Ascending aorta (tissue), 2 donors: ENCODE measurements around the gene ETV6. TPM values are rescaled to one million over a fixed set of nuclear protein-coding genes. Genes with fewer than 3 reads are reported as not detected.

Source experiments
- DNase-seq, 2 donors: peaks; one replicate each; pipeline ENCODE4 v3.0.0-alpha.2; 2019; ENCODE audit warnings: low spot score in 2 of 2
- H3K27ac ChIP-seq, 2 donors: fragments of 200-600 bp; sonication (generic); one replicate each; pipeline ENCODE4 v1.5.1; 2016 to 2017; ENCODE audit warnings: mild to moderate bottlenecking in 1 of 2
- H3K27me3 ChIP-seq: fragments of 200-600 bp; sonication (generic); one replicate; pipeline ENCODE4 v1.5.1; 2017
- H3K36me3 ChIP-seq, 2 donors: fragments of 200-600 bp; sonication (generic); one replicate each; pipeline ENCODE4 v1.5.1; 2016
- H3K4me1 ChIP-seq, 2 donors: fragments of 200-600 bp; sonication (generic); one replicate each; pipeline ENCODE4 v1.5.1; 2016 to 2017; ENCODE audit warnings: mild to moderate bottlenecking in 1 of 2
- H3K4me3 ChIP-seq, 2 donors: fragments of 200-600 bp; sonication (generic); one replicate each; pipeline ENCODE4 v1.5.1; 2016 to 2017; ENCODE audit warnings: mild to moderate bottlenecking in 1 of 2
- H3K9me3 ChIP-seq, 2 donors: fragments of 200-600 bp; sonication (generic); one replicate each; pipeline ENCODE4 v1.5.1; 2016
- CTCF ChIP-seq, 3 experiments: fragments of 200-600 bp in 2 of 3; fragments of 450-650 bp in 1 of 3; sonication (generic) in 2 of 3; IDR thresholded peaks; one replicate each; pipeline ENCODE4 v1.5.1; 2016 to 2019; ENCODE audit warnings: antibody characterized with exemption in 3 of 3, mild to moderate bottlenecking in 1 of 3, moderate library complexity in 1 of 3
- intact Hi-C: fragments of 100-400 bp; cut with DNase I; formaldehyde crosslinking; loops from one replicate; pipeline ENCODE4 v1.15.1; 2023
- total RNA-seq: library from RNA; depleted of rRNA; stranded (reverse); fragments of >200 nt; gene quantifications from one replicate; pipeline ENCODE4 v1.1.0, GENCODE V29; 2016

The ETV6 gene
- total RNA-seq, 1 donor from 2014 or later: 21.6 TPM

GRCh38 chr12:11746024-11746771, 96.7 kb downstream of the ETV6 start:
- Histone ChIP-seq H3K36me3 (no peaks in the 10 kb centered on the region), H3K27me3 (no peaks in the 10 kb centered on the region), H3K27ac (peak overlapping the region; percentile 19 to 22), H3K4me3 (no peak overlapping the region), H3K9me3 (no peaks in the 10 kb centered on the region), H3K4me1 (peaks cover 0 to 34% of the 10 kb centered on the region in 2 donors)
- TF ChIP-seq CTCF (IDR thresholded peaks at IDR 0.05): no peak
- intact Hi-C loops: no loop called here
- DNase-seq: no peak

GRCh38 chr12:11746940-11747716, 97.7 kb downstream of the ETV6 start:
- H3K4me1 ChIP-seq: peaks cover under 1 to 28% of the 10 kb centered on the region in 2 donors
- no peak overlapping the region for H3K27ac ChIP-seq
- no peaks in the 10 kb centered on the region for H3K36me3 ChIP-seq
- H3K27me3 ChIP-seq: no peaks in the 10 kb centered on the region
- intact Hi-C loops: no loop called here
- no peak overlapping the region for H3K4me3 ChIP-seq
- no peak for DNase-seq
- H3K9me3 ChIP-seq: no peaks in the 10 kb centered on the region
- no peak for TF ChIP-seq CTCF (IDR thresholded peaks at IDR 0.05)

GRCh38 chr12:11747969-11748368, 98.5 kb downstream of the ETV6 start:
- no peaks in the 10 kb centered on the region for H3K9me3 ChIP-seq
- no peak overlapping the region for H3K4me3 ChIP-seq
- no peak for TF ChIP-seq CTCF (IDR thresholded peaks at IDR 0.05)
- DNase-seq: no peak
- H3K27ac ChIP-seq: no peak overlapping the region
- H3K4me1 ChIP-seq: peaks cover 5 to 32% of the 10 kb centered on the region in 2 donors
- no peaks in the 10 kb centered on the region for H3K27me3 ChIP-seq
- intact Hi-C loops: no loop called here
- H3K36me3 ChIP-seq: no peaks in the 10 kb centered on the region

- intact Hi-C loops: no loop called here
- Histone ChIP-seq H3K36me3 (no peaks in the 10 kb centered on the region), H3K9me3 (no peaks in the 10 kb centered on the region), H3K4me1 (peaks cover 12 to 36% of the 10 kb centered on the region in 2 donors), H3K4me3 (no peak overlapping the region), H3K27me3 (no peaks in the 10 kb centered on the region), H3K27ac (no peak overlapping the region)
- TF ChIP-seq CTCF (IDR thresholded peaks at IDR 0.05): no peak
- no peak for DNase-seq
Measured at GRCh38 chr12:11748903-11749302, 99.4 kb downstream of the ETV6 start.

- no peak for TF ChIP-seq CTCF (IDR thresholded peaks at IDR 0.05)
- intact Hi-C loops: loop anchor here (5.0 to 10.0 kb wide), 2 partner anchors 43 to 115 kb away; no protein-coding TSS in a partner anchor
- Histone ChIP-seq H3K27ac (peak overlapping the region in 1 of 2 donors; percentile 13), H3K4me1 (peaks cover 12 to 41% of the 10 kb centered on the region in 2 donors), H3K4me3 (no peak overlapping the region), H3K9me3 (no peaks in the 10 kb centered on the region), H3K27me3 (no peaks in the 10 kb centered on the region), H3K36me3 (no peaks in the 10 kb centered on the region)
- no peak for DNase-seq
Measured at GRCh38 chr12:11749943-11750690, 100.6 kb downstream of the ETV6 start.
